ENCODE measurements around the gene KRTAP2-2. TPM values are rescaled to one million over a fixed set of nuclear protein-coding genes. Genes with fewer than 3 reads are reported as not detected.
"Not testable (repeated sequence)": the region's sequence is repeated elsewhere in the genome, so short reads cannot be mapped to it uniquely, and the experiment has no call there.

The KRTAP2-2 gene
- polyA plus RNA-seq, 1 donor from 2014 or later, result not detected

DNA sequence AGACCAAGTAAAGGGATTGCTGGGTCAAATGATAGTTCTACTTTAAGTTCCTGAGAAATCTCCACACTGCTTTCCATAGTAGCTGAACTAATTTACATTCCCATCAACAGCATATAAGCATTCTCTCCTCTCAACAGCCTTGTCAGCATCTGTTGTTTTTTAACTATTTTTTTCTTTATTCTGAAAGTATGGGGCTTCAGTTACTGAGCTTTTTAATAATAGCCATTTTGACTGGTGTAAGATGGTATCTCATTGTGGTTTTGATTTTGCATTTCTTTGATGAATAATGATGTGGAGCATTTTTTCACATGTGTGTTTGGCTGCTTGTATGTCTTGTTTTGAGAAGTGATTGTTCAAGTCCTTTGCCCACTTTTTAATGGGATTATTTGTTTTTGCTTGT lies 2.5 kb downstream of the KRTAP2-2 start:
- H3K27ac Mint-ChIP-seq, result no peak overlapping the region
- peaks cover 0 to 6% (median 5%) of the 10 kb centered on the region in 3 donors for H3K4me1 Mint-ChIP-seq
- peaks cover under 1 to 6% (median 1%) of the 10 kb centered on the region in 3 donors for H3K9me3 Mint-ChIP-seq
- no peak overlapping the region for H3K4me3 Mint-ChIP-seq
- H3K27me3 Mint-ChIP-seq, result peaks cover 13% of the 10 kb centered on the region
- no peaks in the 10 kb centered on the region for H3K36me3 Mint-ChIP-seq

DNA sequence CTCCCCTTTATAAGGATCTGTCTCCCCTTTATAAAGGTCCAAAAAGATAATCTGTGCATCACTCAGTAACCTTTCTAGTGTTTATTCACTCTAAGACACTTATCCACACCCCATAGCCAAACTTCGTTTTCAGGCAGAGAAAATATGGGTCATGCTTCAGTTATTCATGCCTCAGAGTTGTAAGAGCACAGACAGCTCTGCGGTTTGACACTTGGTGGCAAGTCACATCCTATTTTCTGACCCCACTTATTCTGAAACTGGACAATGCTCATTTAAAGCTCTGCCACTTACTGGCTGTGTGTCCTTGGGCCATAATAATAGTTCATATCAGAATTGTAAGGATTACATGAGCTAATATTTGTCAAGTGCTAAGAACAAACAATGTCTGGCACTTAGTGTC lies 5.9 kb downstream of the KRTAP2-2 start:
- Mint-ChIP-seq H3K36me3 (no peaks in the 10 kb centered on the region), H3K9me3 (peaks cover 0 to 6% (median 0%) of the 10 kb centered on the region in 3 donors), H3K4me1 (peaks cover 0 to 6% (median 5%) of the 10 kb centered on the region in 3 donors), H3K4me3 (no peak overlapping the region), H3K27me3 (peaks cover 13% of the 10 kb centered on the region), H3K27ac (no peak overlapping the region)

DNA sequence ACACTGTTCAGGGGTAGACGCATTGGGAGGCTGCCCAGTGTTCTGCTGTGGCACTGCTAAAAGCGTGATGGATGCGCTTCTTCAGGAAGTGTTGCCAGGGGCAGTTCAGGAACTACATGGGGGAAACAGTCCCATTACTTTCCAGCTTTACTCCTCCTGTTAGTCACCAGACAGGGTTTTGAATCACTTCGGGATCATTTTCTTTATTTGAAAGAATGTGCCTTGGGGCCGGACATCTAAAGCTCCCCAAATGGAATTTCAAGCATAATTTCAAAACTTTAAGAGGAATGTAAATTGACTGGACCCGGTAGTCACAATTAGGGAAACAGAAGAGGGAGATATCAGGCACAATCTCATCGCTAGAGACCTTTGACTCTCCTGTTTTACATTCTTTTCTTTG lies 6.6 kb downstream of the KRTAP2-2 start:
- Mint-ChIP-seq H3K27me3 (peaks cover 13% of the 10 kb centered on the region), H3K9me3 (peaks cover 1 to 7% (median 3%) of the 10 kb centered on the region in 3 donors), H3K4me1 (peaks cover 0 to 6% (median 5%) of the 10 kb centered on the region in 3 donors), H3K4me3 (no peak overlapping the region), H3K36me3 (no peaks in the 10 kb centered on the region), H3K27ac (no peak overlapping the region)

- H3K9me3 Mint-ChIP-seq, result peaks cover 3 to 12% (median 10%) of the 10 kb centered on the region in 3 donors
- not testable (repeated sequence) for H3K4me3 Mint-ChIP-seq, H3K36me3 Mint-ChIP-seq, H3K4me1 Mint-ChIP-seq, H3K27ac Mint-ChIP-seq, H3K27me3 Mint-ChIP-seq
Observed at GRCh38 chr17:41046735-41047465, 8.1 kb downstream of the KRTAP2-2 start, which contains the start of gene KRTAP2-1. Gene KRTAP2-1, minus strand, starts transcription at chr17:41047316. Its CDS starts 49 bp downstream, at chr17:41047267.

DNA sequence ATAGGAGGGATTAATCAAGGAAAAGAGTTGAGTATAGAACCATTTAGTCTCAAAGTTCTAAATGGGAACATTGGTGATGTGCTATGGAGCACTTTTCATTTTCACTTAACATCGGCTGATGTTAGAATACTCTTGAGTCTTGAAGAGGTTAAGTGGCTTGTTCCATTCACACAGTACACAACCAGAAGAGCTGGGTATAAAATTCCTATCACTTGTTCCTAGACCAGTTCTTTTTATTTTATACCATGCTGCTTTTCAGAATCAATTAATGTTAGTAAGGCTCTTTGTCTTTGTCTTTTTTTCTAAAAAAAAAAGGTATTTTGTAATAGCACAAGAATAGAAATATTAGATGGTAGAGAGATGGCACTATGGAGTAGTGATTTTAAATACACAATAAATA lies 12.1 kb downstream of the KRTAP2-2 start:
- Mint-ChIP-seq H3K36me3 (no peaks in the 10 kb centered on the region), H3K9me3 (peaks cover 5 to 12% (median 12%) of the 10 kb centered on the region in 3 donors), H3K27me3 (peaks cover 15% of the 10 kb centered on the region), H3K4me3 (no peak overlapping the region), H3K4me1 (peaks cover 0 to 2% (median 0%) of the 10 kb centered on the region in 3 donors), H3K27ac (no peak overlapping the region)

DNA sequence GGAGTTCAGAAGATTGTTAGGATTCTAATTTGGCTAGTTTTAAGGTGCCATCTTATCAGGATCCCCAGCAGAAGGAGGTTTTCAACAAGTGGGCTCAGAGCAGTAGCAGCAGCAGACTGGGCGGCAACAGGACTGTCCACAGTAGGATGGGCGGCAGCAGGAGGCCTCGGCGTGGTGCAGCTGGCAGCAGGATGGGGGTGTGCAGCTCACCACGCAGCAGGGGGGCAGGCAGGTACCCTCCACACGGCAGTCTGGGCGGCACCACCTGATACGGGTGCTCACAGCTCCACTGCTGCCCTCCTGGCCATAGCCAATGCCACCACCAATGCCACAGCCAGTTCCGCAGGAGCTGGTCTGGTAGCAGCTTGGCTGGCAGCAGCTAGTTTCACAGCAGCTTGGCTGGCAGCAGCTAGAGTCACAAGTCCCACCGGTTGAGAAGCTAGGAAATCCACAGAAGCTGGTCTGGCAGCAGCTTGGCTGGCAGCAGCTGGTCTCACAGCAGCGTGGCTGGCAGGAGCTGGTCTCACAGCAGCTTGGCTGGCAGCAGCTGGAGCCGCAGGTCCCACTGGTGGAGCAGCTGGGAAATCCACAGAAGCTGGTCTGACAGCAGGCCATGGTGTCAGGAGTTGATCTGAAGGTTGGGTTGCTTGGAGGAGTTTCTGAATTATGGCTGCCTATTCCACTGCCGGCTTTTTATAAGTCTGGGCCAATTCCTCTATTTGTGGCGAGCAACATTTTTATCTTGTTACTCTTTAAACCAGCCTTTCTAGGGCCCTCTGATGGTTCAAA lies 14.1 kb downstream of the KRTAP2-2 start, which contains the start of gene KRTAP1-1:
KRTAP1-1 (minus strand) TSS at position 668 of the 789 bp plus-strand sequence; CDS start at position 615, 53 bp downstream.
- not testable (repeated sequence) for H3K4me1 Mint-ChIP-seq, H3K4me3 Mint-ChIP-seq, H3K27ac Mint-ChIP-seq, H3K36me3 Mint-ChIP-seq
- Mint-ChIP-seq H3K9me3 (peaks cover 5 to 12% (median 12%) of the 10 kb centered on the region in 3 donors), H3K27me3 (peaks cover 15% of the 10 kb centered on the region)

DNA sequence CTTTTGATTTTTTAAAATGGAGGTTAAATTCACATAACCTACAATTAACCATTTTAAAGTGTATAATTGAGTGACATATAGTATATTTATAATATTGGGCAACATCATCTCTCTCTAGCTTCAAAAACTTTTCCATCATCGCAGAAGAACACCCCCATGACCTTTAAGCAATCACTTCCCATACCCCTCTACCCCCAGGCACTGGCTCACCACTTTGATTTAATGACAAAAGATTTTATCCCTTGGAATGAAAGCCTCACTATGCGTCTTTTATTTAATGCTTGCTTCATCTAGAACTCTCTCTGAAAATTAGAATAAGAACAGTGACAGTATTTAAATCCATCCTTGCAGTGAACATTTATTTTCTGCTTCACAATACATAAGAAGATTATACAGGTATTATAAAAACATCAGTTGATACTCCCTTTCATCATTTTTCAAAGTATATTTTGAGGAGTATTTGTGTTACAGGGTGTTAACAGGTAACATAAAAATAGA lies 17.1 kb downstream of the KRTAP2-2 start:
- H3K36me3 Mint-ChIP-seq, result no peaks in the 10 kb centered on the region
- H3K4me3 Mint-ChIP-seq, result no peak overlapping the region
- H3K27me3 Mint-ChIP-seq, result peaks cover 15% of the 10 kb centered on the region
- H3K4me1 Mint-ChIP-seq, result no peaks in the 10 kb centered on the region
- peaks cover 2 to 7% (median 3%) of the 10 kb centered on the region in 3 donors for H3K9me3 Mint-ChIP-seq
- H3K27ac Mint-ChIP-seq, result no peak overlapping the region

DNA sequence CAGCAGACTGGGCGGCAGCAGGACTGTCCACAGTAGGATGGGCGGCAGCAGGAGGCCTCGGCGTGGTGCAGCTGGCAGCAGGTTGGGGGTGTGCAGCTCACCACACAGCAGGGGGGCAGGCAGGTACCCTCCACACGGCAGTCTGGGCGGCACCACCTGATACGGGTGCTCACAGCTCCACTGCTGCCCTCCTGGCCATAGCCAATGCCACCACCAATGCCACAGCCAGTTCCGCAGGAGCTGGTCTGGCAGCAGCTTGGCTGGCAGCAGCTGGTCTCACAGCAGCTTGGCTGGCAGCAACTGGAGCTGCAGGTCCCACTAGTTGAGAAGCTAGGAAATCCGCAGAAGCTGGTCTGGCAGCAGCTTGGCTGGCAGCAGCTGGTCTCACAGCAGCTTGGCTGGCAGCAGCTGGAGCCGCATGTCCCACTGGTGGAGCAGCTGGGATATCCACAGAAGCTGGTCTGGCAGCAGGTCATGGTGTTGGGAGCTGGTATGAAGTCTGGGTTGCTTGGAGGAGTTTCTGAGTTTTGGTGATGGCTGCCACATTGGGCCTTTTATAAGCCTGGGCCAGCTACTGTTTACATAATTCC lies 20.6 kb downstream of the KRTAP2-2 start, which contains the start of gene KRTAP1-3:
KRTAP1-3 (minus strand) TSS at position 529 of the 590 bp plus-strand sequence; CDS start at position 476, 53 bp downstream.
- H3K9me3 Mint-ChIP-seq, H3K36me3 Mint-ChIP-seq, H3K4me3 Mint-ChIP-seq, H3K4me1 Mint-ChIP-seq, H3K27ac Mint-ChIP-seq: not testable (repeated sequence)
- H3K27me3 Mint-ChIP-seq, result peaks cover 13% of the 10 kb centered on the region

DNA sequence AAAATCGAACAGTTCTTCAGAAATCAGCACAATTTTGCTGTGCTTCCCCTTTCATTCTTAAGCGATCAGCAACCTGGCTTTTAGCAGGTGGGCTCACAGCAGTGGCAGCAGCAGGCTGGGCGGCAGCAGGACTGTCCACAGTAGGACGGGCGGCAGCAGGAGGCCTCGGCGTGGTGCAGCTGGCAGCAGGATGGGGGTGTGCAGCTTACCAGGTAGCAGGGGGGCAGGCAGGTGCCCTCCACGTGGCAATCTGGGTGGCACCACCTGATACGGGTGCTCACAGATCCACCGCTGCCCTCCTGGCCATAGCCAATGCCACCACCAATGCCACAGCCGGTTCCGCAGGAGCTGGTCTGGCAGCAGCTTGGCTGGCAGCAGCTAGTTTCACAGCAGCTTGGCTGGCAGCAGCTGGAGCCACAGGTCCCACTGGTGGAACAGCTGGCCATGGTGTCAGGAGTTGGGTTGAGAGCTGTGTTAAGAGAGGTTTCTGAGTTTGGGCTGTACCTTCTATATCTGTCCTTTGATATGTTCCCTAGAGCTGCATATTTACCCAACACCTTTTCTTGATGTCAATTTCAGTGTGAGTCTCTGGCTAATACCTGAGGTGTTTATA lies 25.3 kb downstream of the KRTAP2-2 start, which contains the start of gene KRTAP1-4:
KRTAP1-4 (minus strand) TSS at position 563 of the 613 bp plus-strand sequence; CDS start at position 446, 117 bp downstream.
- Mint-ChIP-seq H3K27ac (no peak within 1 kb of the TSS), H3K27me3 (peaks cover 19% of the 10 kb centered on the region), H3K4me1 (no peaks in the 10 kb centered on the region), H3K4me3 (no peak within 1 kb of the TSS), H3K9me3 (no peaks in the 10 kb centered on the region), H3K36me3 (peaks cover 3% of the 10 kb centered on the region)

GRCh38 chr17:41026715-41027471 lies 28.1 kb downstream of the KRTAP2-2 start, which contains the start of gene KRTAP1-5:
Gene KRTAP1-5, minus strand, starts transcription at chr17:41027208. Its CDS starts 53 bp downstream, at chr17:41027155.
- peaks cover 23% of the 10 kb centered on the region for H3K27me3 Mint-ChIP-seq
- H3K27ac Mint-ChIP-seq, result no peak within 1 kb of the TSS
- H3K36me3 Mint-ChIP-seq, result peaks cover 3% of the 10 kb centered on the region
- H3K4me1 Mint-ChIP-seq, result no peaks in the 10 kb centered on the region
- H3K9me3 Mint-ChIP-seq, result no peaks in the 10 kb centered on the region
- no peak within 1 kb of the TSS for H3K4me3 Mint-ChIP-seq

DNA sequence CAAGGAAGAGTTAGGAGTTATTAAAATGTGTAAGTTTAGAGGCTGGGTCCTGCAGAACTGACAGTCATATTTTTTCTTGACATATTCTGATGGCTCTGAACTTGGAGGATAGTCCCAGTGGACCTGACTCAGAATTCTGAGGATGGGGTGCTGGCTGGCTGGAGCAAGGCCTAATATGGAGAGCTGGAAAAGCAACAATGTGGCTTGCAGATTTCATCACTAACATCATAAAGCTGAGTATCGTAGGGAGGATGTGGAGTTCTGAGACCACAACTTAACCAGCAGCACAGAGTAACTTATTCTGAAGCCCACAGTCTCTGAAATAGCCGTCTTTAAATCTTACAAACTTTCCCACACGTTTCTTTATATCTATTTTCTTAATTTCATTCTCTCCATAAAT lies 30.3 kb downstream of the KRTAP2-2 start:
- Mint-ChIP-seq H3K4me1 (no peaks in the 10 kb centered on the region), H3K27me3 (peaks cover 20% of the 10 kb centered on the region), H3K36me3 (peaks cover 3% of the 10 kb centered on the region), H3K4me3 (no peak overlapping the region), H3K27ac (no peak overlapping the region), H3K9me3 (peaks cover 3 to 6% (median 5%) of the 10 kb centered on the region in 3 donors)

- no peaks in the 10 kb centered on the region for H3K4me1 Mint-ChIP-seq
- H3K27me3 Mint-ChIP-seq, result peaks cover 7% of the 10 kb centered on the region
- H3K9me3 Mint-ChIP-seq, result peaks cover 3 to 6% (median 5%) of the 10 kb centered on the region in 3 donors
- no peaks in the 10 kb centered on the region for H3K36me3 Mint-ChIP-seq
- no peak overlapping the region for H3K4me3 Mint-ChIP-seq
- no peak overlapping the region for H3K27ac Mint-ChIP-seq
Observed at GRCh38 chr17:41020336-41020735, 34.7 kb downstream of the KRTAP2-2 start.

DNA sequence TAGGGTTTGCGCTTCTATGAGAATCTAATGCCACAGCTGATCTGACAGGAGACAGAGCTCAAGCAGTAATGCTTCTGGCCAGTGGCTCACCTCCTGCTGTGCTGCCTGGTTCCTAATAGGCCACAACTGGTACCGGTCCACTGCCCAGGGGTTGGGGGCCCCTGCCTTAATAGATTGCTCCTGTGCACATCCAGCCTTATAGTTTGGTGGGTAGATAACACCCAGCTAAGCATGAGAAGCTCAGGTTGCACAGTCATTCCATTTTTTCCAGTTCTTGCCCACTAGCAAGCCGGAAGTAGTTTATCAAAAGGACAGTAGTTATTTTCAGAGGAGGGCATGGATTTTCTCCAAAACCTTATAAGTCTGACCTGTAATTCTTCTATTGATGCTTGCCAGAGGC lies 35.6 kb downstream of the KRTAP2-2 start:
- H3K4me1 Mint-ChIP-seq, result no peaks in the 10 kb centered on the region
- no peak overlapping the region for H3K4me3 Mint-ChIP-seq
- no peak overlapping the region for H3K27ac Mint-ChIP-seq

GRCh38 chr17:41018541-41018940 lies 36.5 kb downstream of the KRTAP2-2 start:
- Mint-ChIP-seq H3K27me3 (peaks cover 2% of the 10 kb centered on the region), H3K36me3 (no peaks in the 10 kb centered on the region), H3K9me3 (peaks cover 3 to 6% (median 5%) of the 10 kb centered on the region in 3 donors), H3K4me1 (no peaks in the 10 kb centered on the region), H3K4me3 (no peak overlapping the region), H3K27ac (no peak overlapping the region)

More for the DNA sequence above, 35.6 kb downstream of the KRTAP2-2 start:
- Mint-ChIP-seq H3K36me3 (no peaks in the 10 kb centered on the region), H3K27me3 (peaks cover 4% of the 10 kb centered on the region), H3K9me3 (peaks cover 3 to 6% (median 5%) of the 10 kb centered on the region in 3 donors)
